H9 (cell line): ENCODE measurements around the gene TMEM217. TPM values are rescaled to one million over a fixed set of nuclear protein-coding genes. Genes with fewer than 3 reads are reported as not detected.

Experiments
- DNase-seq: peaks from one replicate; pipeline ENCODE4 v3.0.0-alpha.2; 2017
- H2AFZ ChIP-seq: one replicate; pipeline ENCODE4 v1.6.1; 2013; ENCODE audit warnings: mild to moderate bottlenecking, low read length, control low read depth, moderate library complexity
- H2AK5ac ChIP-seq: 2 replicates; pipeline ENCODE4 v1.6.1; 2013; ENCODE audit warnings: low read length, control low read depth, mixed read lengths; ENCODE audit not compliant: insufficient read length
- H2BK120ac ChIP-seq: one replicate; pipeline ENCODE4 v1.6.1; 2013; ENCODE audit warnings: low read depth, mild to moderate bottlenecking, low read length, control low read depth, inconsistent platforms; ENCODE audit not compliant: poor library complexity, severe bottlenecking
- H2BK12ac ChIP-seq: 2 replicates; pipeline ENCODE4 v1.6.1; 2013; ENCODE audit warnings: low read length, control low read depth, mixed read lengths, low read depth; ENCODE audit not compliant: insufficient read length
- H2BK15ac ChIP-seq: 2 replicates; pipeline ENCODE4 v1.6.1; 2013; ENCODE audit warnings: low read depth, low read length, control low read depth
- H2BK20ac ChIP-seq: one replicate; pipeline ENCODE4 v1.6.1; 2013; ENCODE audit warnings: low read depth, mild to moderate bottlenecking, low read length, control low read depth, inconsistent platforms; ENCODE audit not compliant: poor library complexity, severe bottlenecking
- H2BK5ac ChIP-seq: 2 replicates; pipeline ENCODE4 v1.6.1; 2013; ENCODE audit warnings: low read length, control low read depth, mixed read lengths; ENCODE audit not compliant: insufficient read length
- H3K14ac ChIP-seq: 2 replicates; pipeline ENCODE4 v1.6.1; 2013; ENCODE audit warnings: low read length, control low read depth; ENCODE audit not compliant: insufficient read depth
- H3K18ac ChIP-seq: 2 replicates; pipeline ENCODE4 v1.6.1; 2013; ENCODE audit warnings: low read depth, mild to moderate bottlenecking, mixed read lengths, low read length, control low read depth; ENCODE audit not compliant: insufficient read length
- H3K23ac ChIP-seq: 2 replicates; pipeline ENCODE4 v1.6.1; 2013; ENCODE audit warnings: low read length, control low read depth, mixed read lengths, low read depth; ENCODE audit not compliant: insufficient read length
- H3K23me2 ChIP-seq: 2 replicates; pipeline ENCODE4 v1.6.1; 2013; ENCODE audit warnings: low read depth, mild to moderate bottlenecking, mixed read lengths, low read length, control low read depth; ENCODE audit not compliant: insufficient read length, poor library complexity, severe bottlenecking
- H3K27ac ChIP-seq: 2 replicates; pipeline ENCODE4 v1.5.1; 2013; ENCODE audit warnings: low read length, control low read depth, mixed read lengths, low read depth; ENCODE audit not compliant: insufficient read length
- H3K27me3 ChIP-seq: 2 replicates; pipeline ENCODE4 v1.6.1; 2013; ENCODE audit warnings: low read length, control low read depth, inconsistent platforms; ENCODE audit not compliant: insufficient read depth
- H3K4ac ChIP-seq: 2 replicates; pipeline ENCODE4 v1.6.1; 2013; ENCODE audit warnings: low read depth, mild to moderate bottlenecking, control low read depth, inconsistent platforms, low read length, moderate library complexity
- H3K4me1 ChIP-seq: 2 replicates; pipeline ENCODE4 v1.6.1; 2013; ENCODE audit warnings: low read length, control low read depth, inconsistent platforms; ENCODE audit not compliant: insufficient read depth
- H3K4me2 ChIP-seq: 2 replicates; pipeline ENCODE4 v1.6.1; 2013; ENCODE audit warnings: low read length, control low read depth, mixed read lengths; ENCODE audit not compliant: insufficient read length, insufficient read depth
- H3K56ac ChIP-seq: 2 replicates; pipeline ENCODE4 v1.6.1; 2013; ENCODE audit warnings: low read depth, mild to moderate bottlenecking, mixed read lengths, low read length, control low read depth; ENCODE audit not compliant: insufficient read length
- H3K79me1 ChIP-seq: 2 replicates; pipeline ENCODE4 v1.6.1; 2013; ENCODE audit warnings: low read depth, mild to moderate bottlenecking, moderate library complexity, low read length, control low read depth, inconsistent platforms; ENCODE audit not compliant: insufficient read depth, poor library complexity, severe bottlenecking
- H3K79me2 ChIP-seq: 2 replicates; pipeline ENCODE4 v1.6.1; 2013; ENCODE audit warnings: low read length, control low read depth, inconsistent platforms; ENCODE audit not compliant: insufficient read depth
- H3K9ac ChIP-seq: 2 replicates; pipeline ENCODE4 v1.6.1; 2013; ENCODE audit warnings: low read length, control low read depth, mixed read lengths; ENCODE audit not compliant: insufficient read length; ENCODE audit errors: extremely low read depth
- H3K9me3 ChIP-seq: one replicate; pipeline ENCODE4 v1.6.1; 2013; ENCODE audit warnings: low read depth, low read length, inconsistent platforms; ENCODE audit not compliant: control insufficient read depth
- H3T11ph ChIP-seq: one replicate; pipeline ENCODE4 v1.6.1; 2013; ENCODE audit warnings: mild to moderate bottlenecking, low read length, control low read depth, inconsistent platforms
- H4K20me1 ChIP-seq: one replicate; pipeline ENCODE4 v1.6.1; 2013; ENCODE audit not compliant: control insufficient read depth, insufficient read length, insufficient read depth
- H4K5ac ChIP-seq: 2 replicates; pipeline ENCODE4 v1.6.1; 2013; ENCODE audit warnings: low read depth, mild to moderate bottlenecking, mixed read lengths, low read length, control low read depth; ENCODE audit not compliant: insufficient read length
- H4K8ac ChIP-seq: replicated peaks from 2 replicates; pipeline ENCODE4 v1.6.1; 2013; ENCODE audit warnings: low read length, control low read depth, mixed read lengths, low read depth; ENCODE audit not compliant: insufficient read length
- H4K91ac ChIP-seq: 2 replicates; pipeline ENCODE4 v1.6.1; 2013; ENCODE audit warnings: low read depth, mild to moderate bottlenecking, moderate library complexity, mixed read lengths, low read length, control low read depth; ENCODE audit not compliant: insufficient read length
- H3K27ac Mint-ChIP-seq, 3 experiments: 2 replicates in 2 of 3; 3 replicates in 1 of 3; pipeline ENCODE4 v1.8.0; 2020 to 2021; ENCODE audit warnings: mixed read lengths in 3 of 3, mild to moderate bottlenecking in 1 of 3, moderate library complexity in 1 of 3
- H3K27me3 Mint-ChIP-seq: 2 replicates; pipeline ENCODE4 v1.8.0; 2021; ENCODE audit warnings: low read depth, mild to moderate bottlenecking, moderate library complexity, mixed read lengths
- H3K36me3 Mint-ChIP-seq, 3 experiments: 2 replicates in 2 of 3; 3 replicates in 1 of 3; pipeline ENCODE4 v1.8.0; 2020 to 2021; ENCODE audit warnings: low read depth in 3 of 3, mixed read lengths in 3 of 3; ENCODE audit not compliant: insufficient read depth in 1 of 3
- H3K4me1 Mint-ChIP-seq, 2 experiments: 2 replicates each; pipeline ENCODE4 v1.8.0; 2020; ENCODE audit warnings: mixed read lengths in 2 of 2
- H3K4me3 Mint-ChIP-seq, 2 experiments: 2 replicates in 1 of 2; 3 replicates in 1 of 2; pipeline ENCODE4 v1.8.0; 2020 to 2021; ENCODE audit warnings: mild to moderate bottlenecking in 2 of 2, mixed read lengths in 2 of 2, moderate library complexity in 1 of 2
- H3K9me3 Mint-ChIP-seq, 2 experiments: 2 replicates in 1 of 2; 3 replicates in 1 of 2; pipeline ENCODE4 v1.8.0; 2020; ENCODE audit warnings: mild to moderate bottlenecking in 2 of 2, mixed read lengths in 2 of 2, moderate library complexity in 1 of 2
- WGBS: extraction: QIAGEN DNeasy Blood & Tissue Kit; methylation state at CpG from one replicate; pipeline ENCODE4 v1.1.7; 2013; ENCODE audit warnings: missing lambda C conversion rate, low lambda C conversion rate, mixed read lengths; ENCODE audit not compliant: insufficient read length; ENCODE audit errors: extremely low coverage; 5-methylcytosine and 5-hydroxymethylcytosine counted together
- total RNA-seq: library from RNA; stranded (reverse); gene quantifications from 2 replicates; pipeline ENCODE4 v1.2.1, GENCODE V29; 2021
- TF ChIP-seq, protein P1 (sequence below): fragments of 200-600 bp; sonication (generic); conservative IDR thresholded peaks from 3 replicates; pipeline ENCODE4 v1.8.0; 2021; ENCODE audit warnings: antibody characterized with exemption, mild to moderate bottlenecking

TMEM217 gene
- total RNA-seq, 1 experiment from 2014 or later: 1.1 TPM

DNA sequence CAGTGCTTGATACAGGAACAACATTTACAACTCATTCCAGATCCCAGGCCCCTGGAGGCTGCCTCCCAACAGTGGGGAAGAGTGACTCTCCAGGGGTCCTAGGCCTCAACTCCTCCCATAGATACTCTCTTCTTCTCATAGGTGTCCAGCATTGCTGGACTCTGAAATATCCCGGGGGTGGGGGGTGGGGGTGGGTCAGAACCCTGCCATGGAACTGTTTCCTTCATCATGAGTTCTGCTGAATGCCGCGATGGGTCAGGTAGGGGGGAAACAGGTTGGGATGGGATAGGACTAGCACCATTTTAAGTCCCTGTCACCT is 83.8 kb downstream of the TMEM217 start:
- H3K14ac ChIP-seq: no peak overlapping the region
- no peaks in the 10 kb centered on the region for H3K27me3 ChIP-seq
- no peak overlapping the region for H2BK15ac ChIP-seq
- H4K8ac ChIP-seq: no peak overlapping the region
- no peak overlapping the region for H4K5ac ChIP-seq
- H3K27me3 Mint-ChIP-seq: no peaks in the 10 kb centered on the region; the same call in 1 of the 2 replicates
- WGBS: no CpG with 5 or more reads among the region's 3 CpGs
- no peak overlapping the region for H2AK5ac ChIP-seq
- peaks cover 14% of the 10 kb centered on the region; the same call in 1 of the 2 replicates for H3K79me2 ChIP-seq
- H3K4me3 Mint-ChIP-seq: no peak overlapping the region; a peak in 2 of 5 replicates
- H2BK5ac ChIP-seq: no peak overlapping the region
- H3K36me3 Mint-ChIP-seq: peaks cover 40 to 52% (median 40%) of the 10 kb centered on the region in 3 experiments
- H3K23me2 ChIP-seq: peaks cover 13% of the 10 kb centered on the region
- H3K9me3 ChIP-seq: no peaks in the 10 kb centered on the region
- H3K9ac ChIP-seq: no peak overlapping the region
- no peak overlapping the region for H3K4me2 ChIP-seq
- H3K4me1 ChIP-seq: no peaks in the 10 kb centered on the region
- H4K91ac ChIP-seq: no peak overlapping the region
- no peak overlapping the region for H2BK20ac ChIP-seq
- H2AFZ ChIP-seq: no peak overlapping the region
- no peak overlapping the region for H3K18ac ChIP-seq
- no peak overlapping the region for H3K4ac ChIP-seq
- H3T11ph ChIP-seq: no peak overlapping the region
- no peak overlapping the region for H2BK12ac ChIP-seq
- peak overlapping the region in 1 of 3 experiments; percentile 65; a peak in 1 of 7 replicates for H3K27ac Mint-ChIP-seq
- H3K56ac ChIP-seq: no peak overlapping the region
- H3K79me1 ChIP-seq: peaks cover 5% of the 10 kb centered on the region
- H3K27ac ChIP-seq: no peak overlapping the region
- no peak for DNase-seq
- TF ChIP-seq, protein P1, sequence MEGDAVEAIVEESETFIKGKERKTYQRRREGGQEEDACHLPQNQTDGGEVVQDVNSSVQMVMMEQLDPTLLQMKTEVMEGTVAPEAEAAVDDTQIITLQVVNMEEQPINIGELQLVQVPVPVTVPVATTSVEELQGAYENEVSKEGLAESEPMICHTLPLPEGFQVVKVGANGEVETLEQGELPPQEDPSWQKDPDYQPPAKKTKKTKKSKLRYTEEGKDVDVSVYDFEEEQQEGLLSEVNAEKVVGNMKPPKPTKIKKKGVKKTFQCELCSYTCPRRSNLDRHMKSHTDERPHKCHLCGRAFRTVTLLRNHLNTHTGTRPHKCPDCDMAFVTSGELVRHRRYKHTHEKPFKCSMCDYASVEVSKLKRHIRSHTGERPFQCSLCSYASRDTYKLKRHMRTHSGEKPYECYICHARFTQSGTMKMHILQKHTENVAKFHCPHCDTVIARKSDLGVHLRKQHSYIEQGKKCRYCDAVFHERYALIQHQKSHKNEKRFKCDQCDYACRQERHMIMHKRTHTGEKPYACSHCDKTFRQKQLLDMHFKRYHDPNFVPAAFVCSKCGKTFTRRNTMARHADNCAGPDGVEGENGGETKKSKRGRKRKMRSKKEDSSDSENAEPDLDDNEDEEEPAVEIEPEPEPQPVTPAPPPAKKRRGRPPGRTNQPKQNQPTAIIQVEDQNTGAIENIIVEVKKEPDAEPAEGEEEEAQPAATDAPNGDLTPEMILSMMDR: no peak
- no peak overlapping the region for H3K23ac ChIP-seq
- H3K9me3 Mint-ChIP-seq: no peaks in the 10 kb centered on the region; a peak in 2 of 5 replicates
- H3K4me1 Mint-ChIP-seq: peaks cover 21 to 41% of the 10 kb centered on the region in 2 experiments
- H2BK120ac ChIP-seq: no peak overlapping the region
- H4K20me1 ChIP-seq: no peaks in the 10 kb centered on the region
